Stimulated activated CD4-positive, alpha-beta T cell treated with anti-CD3 and anti-CD28 coated beads, Interleukin-15, amount 100 ng/mL, for 48 hours (primary cell): ENCODE results near the gene GPC3.

Source experiments
- DNase-seq, 2 donors: peaks; one replicate each; pipeline ENCODE4 v3.0.0-alpha.2; 2020; ENCODE audit warnings: low read depth in 2 of 2

The GPC3 gene

GRCh38 chrX:133601116-133601515 is 384.3 kb downstream of the GPC3 start:
- DNase-seq, result no peak

- no peak for DNase-seq
These were observed 384.9 kb downstream of the GPC3 start for GRCh38 chrX:133600536-133600935.

GRCh38 chrX:133598601-133599335 is 386.6 kb downstream of the GPC3 start:
- no peak for DNase-seq

GRCh38 chrX:133594156-133594555 is 391.2 kb downstream of the GPC3 start:
- no peak for DNase-seq

- no peak for DNase-seq
These were observed 391.9 kb downstream of the GPC3 start for GRCh38 chrX:133593531-133593930.

GRCh38 chrX:133590703-133591505 is 394.5 kb downstream of the GPC3 start:
- DNase-seq, result no peak

- no peak for DNase-seq
These were observed 396.6 kb downstream of the GPC3 start for GRCh38 chrX:133588827-133589226.

- no peak for DNase-seq
These were observed 397.6 kb downstream of the GPC3 start for GRCh38 chrX:133587818-133588217.

GRCh38 chrX:133587071-133587470 is 398.3 kb downstream of the GPC3 start:
- no peak for DNase-seq

GRCh38 chrX:133586443-133586842 is 399.0 kb downstream of the GPC3 start:
- no peak for DNase-seq

- no peak for DNase-seq
These were observed 401.6 kb downstream of the GPC3 start for GRCh38 chrX:133583825-133584224.

- DNase-seq, result no peak
These were observed 404.8 kb downstream of the GPC3 start for GRCh38 chrX:133580625-133581024.

GRCh38 chrX:133579631-133580030 is 405.8 kb downstream of the GPC3 start:
- no peak for DNase-seq

- no peak for DNase-seq
These were observed 408.5 kb downstream of the GPC3 start for GRCh38 chrX:133576876-133577275.

- no peak for DNase-seq
These were observed 409.8 kb downstream of the GPC3 start for GRCh38 chrX:133575501-133576136.

GRCh38 chrX:133574716-133575115 is 410.7 kb downstream of the GPC3 start:
- no peak for DNase-seq

- DNase-seq, result no peak
These were observed 414.8 kb downstream of the GPC3 start for GRCh38 chrX:133570549-133570948.

GRCh38 chrX:133569217-133569616 is 416.2 kb downstream of the GPC3 start:
- no peak for DNase-seq

- DNase-seq, result no peak
These were observed 417.3 kb downstream of the GPC3 start for GRCh38 chrX:133568109-133568508.

GRCh38 chrX:133566876-133567275 is 418.5 kb downstream of the GPC3 start:
- no peak for DNase-seq

GRCh38 chrX:133563705-133564104 is 421.7 kb downstream of the GPC3 start:
- DNase-seq, result no peak

- no peak for DNase-seq
These were observed 424.1 kb downstream of the GPC3 start for GRCh38 chrX:133561251-133561650.

- DNase-seq, result no peak
These were observed 425.5 kb downstream of the GPC3 start for GRCh38 chrX:133559909-133560308.
